Neural progenitor cell (in vitro differentiated cells): ENCODE results near the gene EHD2. TPM values are rescaled to one million over a fixed set of nuclear protein-coding genes. Genes with fewer than 3 reads are reported as not detected.

ENCODE experiments used
- DNase-seq: peaks from one replicate; pipeline ENCODE4 v3.0.0-alpha.2; 2016; ENCODE audit warnings: low spot score
- H2AFZ ChIP-seq: fragments of 200-600 bp; sonication (generic); replicated peaks from 2 replicates; pipeline ENCODE4 v1.6.1; 2016; ENCODE audit warnings: antibody characterized with exemption
- H3F3A ChIP-seq: fragments of 200-600 bp; sonication (generic); 2 replicates; pipeline ENCODE4 v1.6.1; 2016; ENCODE audit warnings: antibody characterized with exemption, low read depth
- H3K27ac ChIP-seq: fragments of 200-600 bp; sonication (generic); 2 replicates; pipeline ENCODE4 v1.5.1; 2016; ENCODE audit warnings: mild to moderate bottlenecking
- H3K27me3 ChIP-seq: fragments of 200-600 bp; sonication (generic); 2 replicates; pipeline ENCODE4 v1.6.1; 2016; ENCODE audit warnings: mild to moderate bottlenecking, moderate library complexity
- H3K36me3 ChIP-seq: fragments of 200-600 bp; sonication (generic); 2 replicates; pipeline ENCODE4 v1.5.1; 2016
- H3K4me1 ChIP-seq: fragments of 200-600 bp; sonication (generic); 2 replicates; pipeline ENCODE4 v1.6.1; 2016; ENCODE audit warnings: mixed run types
- H3K4me2 ChIP-seq: fragments of 200-600 bp; sonication (generic); 2 replicates; pipeline ENCODE4 v1.6.1; 2016
- H3K4me3 ChIP-seq: fragments of 200-600 bp; sonication (generic); 2 replicates; pipeline ENCODE4 v1.5.1; 2016
- H3K79me2 ChIP-seq: fragments of 200-600 bp; sonication (generic); 2 replicates; pipeline ENCODE4 v1.6.1; 2016; ENCODE audit warnings: low read depth
- H3K9ac ChIP-seq: fragments of 200-600 bp; sonication (generic); 2 replicates; pipeline ENCODE4 v1.6.1; 2016
- H3K9me3 ChIP-seq: fragments of 200-600 bp; sonication (generic); 2 replicates; pipeline ENCODE4 v1.5.1; 2016; ENCODE audit warnings: low read depth
- H4K20me1 ChIP-seq: fragments of 200-600 bp; sonication (generic); 2 replicates; pipeline ENCODE4 v1.6.1; 2016; ENCODE audit warnings: low read depth
- H3K27ac Mint-ChIP-seq: 3 replicates; pipeline ENCODE4 v1.8.0; 2021; ENCODE audit warnings: mixed read lengths
- H3K27me3 Mint-ChIP-seq: 2 replicates; pipeline ENCODE4 v1.8.0; 2022; ENCODE audit warnings: low read depth, mild to moderate bottlenecking, inconsistent platforms, moderate library complexity, mixed read lengths; ENCODE audit not compliant: insufficient read depth
- H3K36me3 Mint-ChIP-seq: 3 replicates; pipeline ENCODE4 v1.8.0; 2021; ENCODE audit warnings: mixed read lengths
- H3K4me1 Mint-ChIP-seq: 3 replicates; pipeline ENCODE4 v1.8.0; 2021; ENCODE audit warnings: mixed read lengths
- H3K4me3 Mint-ChIP-seq: 3 replicates; pipeline ENCODE4 v1.8.0; 2021; ENCODE audit warnings: mild to moderate bottlenecking, moderate library complexity, mixed read lengths
- H3K9me3 Mint-ChIP-seq: 3 replicates; pipeline ENCODE4 v1.8.0; 2020; ENCODE audit warnings: mixed read lengths
- EZH2 ChIP-seq: fragments of 200-600 bp; sonication (generic); IDR thresholded peaks from 2 replicates; pipeline ENCODE4 v1.6.1; 2017; ENCODE audit warnings: antibody characterized with exemption, mild to moderate bottlenecking, moderate library complexity
- EZH2phosphoT487 ChIP-seq: fragments of 200-600 bp; sonication (generic); IDR thresholded peaks from 2 replicates; pipeline ENCODE4 v1.6.1; 2017; ENCODE audit warnings: antibody characterized with exemption
- total RNA-seq: library from RNA; depleted of rRNA; stranded (reverse); fragments of >200 nt; gene quantifications from 2 replicates; pipeline ENCODE4 v1.2.3, GENCODE V29; 2015; ENCODE audit warnings: low replicate concordance
- TF ChIP-seq, protein P1 (sequence below): fragments of 200-600 bp; sonication (generic); IDR thresholded peaks from 2 replicates; pipeline ENCODE4 v1.5.1; 2017; ENCODE audit warnings: antibody characterized with exemption, mild to moderate bottlenecking

The EHD2 gene
- total RNA-seq, 1 donor from 2014 or later = 1.5 TPM

DNA sequence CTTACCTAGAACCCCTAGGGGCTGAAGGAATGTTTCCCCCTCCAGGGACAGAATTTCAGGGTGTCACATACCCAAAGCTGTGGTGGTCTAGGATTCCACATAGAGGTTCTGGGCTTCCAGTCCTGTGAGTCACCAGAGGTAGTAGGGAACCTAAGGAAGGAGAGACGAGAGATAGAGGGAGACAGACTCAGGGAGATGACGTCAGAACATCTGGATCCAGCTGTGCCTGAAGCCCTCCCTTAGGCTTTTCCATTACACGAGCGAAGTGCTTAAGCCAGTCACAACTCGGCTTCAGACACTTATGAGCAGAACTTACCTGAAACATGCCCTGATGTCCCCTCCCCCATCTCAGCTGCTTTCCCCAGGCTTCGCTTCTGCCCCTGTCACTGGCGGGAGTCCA, 53.4 kb downstream of the EHD2 start:
- H3K27me3 Mint-ChIP-seq = peaks cover 6% of the 10 kb centered on the region
- H3F3A ChIP-seq = peaks cover 3% of the 10 kb centered on the region
- H3K4me1 Mint-ChIP-seq = peaks cover 13% of the 10 kb centered on the region
- no peak for DNase-seq
- no peaks in the 10 kb centered on the region for H3K79me2 ChIP-seq
- no peaks in the 10 kb centered on the region for H3K9me3 ChIP-seq
- TF ChIP-seq EZH2 = no peak
- TF ChIP-seq, protein P1, sequence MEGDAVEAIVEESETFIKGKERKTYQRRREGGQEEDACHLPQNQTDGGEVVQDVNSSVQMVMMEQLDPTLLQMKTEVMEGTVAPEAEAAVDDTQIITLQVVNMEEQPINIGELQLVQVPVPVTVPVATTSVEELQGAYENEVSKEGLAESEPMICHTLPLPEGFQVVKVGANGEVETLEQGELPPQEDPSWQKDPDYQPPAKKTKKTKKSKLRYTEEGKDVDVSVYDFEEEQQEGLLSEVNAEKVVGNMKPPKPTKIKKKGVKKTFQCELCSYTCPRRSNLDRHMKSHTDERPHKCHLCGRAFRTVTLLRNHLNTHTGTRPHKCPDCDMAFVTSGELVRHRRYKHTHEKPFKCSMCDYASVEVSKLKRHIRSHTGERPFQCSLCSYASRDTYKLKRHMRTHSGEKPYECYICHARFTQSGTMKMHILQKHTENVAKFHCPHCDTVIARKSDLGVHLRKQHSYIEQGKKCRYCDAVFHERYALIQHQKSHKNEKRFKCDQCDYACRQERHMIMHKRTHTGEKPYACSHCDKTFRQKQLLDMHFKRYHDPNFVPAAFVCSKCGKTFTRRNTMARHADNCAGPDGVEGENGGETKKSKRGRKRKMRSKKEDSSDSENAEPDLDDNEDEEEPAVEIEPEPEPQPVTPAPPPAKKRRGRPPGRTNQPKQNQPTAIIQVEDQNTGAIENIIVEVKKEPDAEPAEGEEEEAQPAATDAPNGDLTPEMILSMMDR = no peak
- TF ChIP-seq EZH2phosphoT487 = no peak
- no peak overlapping the region for H3K4me2 ChIP-seq
- no peak overlapping the region for H3K27ac Mint-ChIP-seq
- H4K20me1 ChIP-seq = no peaks in the 10 kb centered on the region
- H3K27ac ChIP-seq = no peak overlapping the region
- no peak overlapping the region for H3K9ac ChIP-seq
- H3K36me3 Mint-ChIP-seq = no peaks in the 10 kb centered on the region
- H3K4me1 ChIP-seq = peaks cover 6% of the 10 kb centered on the region
- H2AFZ ChIP-seq = no peak overlapping the region
- no peaks in the 10 kb centered on the region for H3K9me3 Mint-ChIP-seq
- H3K4me3 ChIP-seq = no peak overlapping the region
- H3K27me3 ChIP-seq = no peaks in the 10 kb centered on the region
- H3K4me3 Mint-ChIP-seq = no peak overlapping the region
- no peaks in the 10 kb centered on the region for H3K36me3 ChIP-seq

DNA sequence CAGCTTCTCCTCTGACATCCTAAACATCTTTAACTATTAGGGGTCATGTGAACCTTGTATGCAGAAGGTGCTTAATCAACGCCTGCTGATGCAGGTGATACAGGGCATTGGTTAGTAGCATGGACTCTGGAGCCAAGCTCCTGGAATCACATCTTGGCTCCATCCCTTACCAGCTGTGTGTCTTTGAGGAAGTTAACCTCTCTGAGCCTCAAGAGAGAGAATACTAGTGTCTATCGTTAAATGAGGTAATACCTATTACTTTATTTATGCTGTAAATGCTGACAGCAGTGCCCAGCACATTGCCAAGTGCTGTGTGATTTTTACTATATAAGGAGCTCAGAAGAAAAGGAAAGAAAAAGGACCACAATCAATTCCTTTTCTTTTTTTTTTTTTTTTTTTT, 54.1 kb downstream of the EHD2 start:
- peaks cover 6% of the 10 kb centered on the region for H3K27me3 Mint-ChIP-seq

GRCh38 chr19:47768604-47769003, 55.4 kb downstream of the EHD2 start:
- peaks cover 16% of the 10 kb centered on the region for H3K4me1 Mint-ChIP-seq

More for the DNA sequence above, 54.1 kb downstream of the EHD2 start:
- H3K9me3 ChIP-seq = no peaks in the 10 kb centered on the region
- H3K79me2 ChIP-seq = no peaks in the 10 kb centered on the region
- H3K27ac Mint-ChIP-seq = no peak overlapping the region
- no peak overlapping the region for H3K27ac ChIP-seq
- DNase-seq = no peak
- H3K4me1 ChIP-seq = peaks cover 6% of the 10 kb centered on the region
- H4K20me1 ChIP-seq = no peaks in the 10 kb centered on the region
- H3K4me1 Mint-ChIP-seq = peaks cover 13% of the 10 kb centered on the region
- no peaks in the 10 kb centered on the region for H3K9me3 Mint-ChIP-seq
- no peaks in the 10 kb centered on the region for H3K36me3 Mint-ChIP-seq
- H3K4me2 ChIP-seq = no peak overlapping the region
- H3K9ac ChIP-seq = no peak overlapping the region
- TF ChIP-seq, protein P1 = no peak
- TF ChIP-seq EZH2phosphoT487 (no peak), EZH2 (no peak)
- no peak overlapping the region for H2AFZ ChIP-seq
- H3F3A ChIP-seq = peaks cover 3% of the 10 kb centered on the region
- H3K4me3 Mint-ChIP-seq = no peak overlapping the region
- H3K36me3 ChIP-seq = no peaks in the 10 kb centered on the region
- no peak overlapping the region for H3K4me3 ChIP-seq
- H3K27me3 ChIP-seq = no peaks in the 10 kb centered on the region

More at GRCh38 chr19:47768604-47769003, 55.4 kb downstream of the EHD2 start:
- DNase-seq = no peak
- Histone ChIP-seq H3K36me3 (no peaks in the 10 kb centered on the region), H3K4me1 (peaks cover 6% of the 10 kb centered on the region), H3K27ac (no peak overlapping the region), H3K79me2 (no peaks in the 10 kb centered on the region), H3K27me3 (no peaks in the 10 kb centered on the region), H3K9ac (no peak overlapping the region), H3K4me3 (no peak overlapping the region), H4K20me1 (no peaks in the 10 kb centered on the region), H3F3A (peaks cover 4% of the 10 kb centered on the region), H3K9me3 (no peaks in the 10 kb centered on the region), H3K4me2 (no peak overlapping the region), H2AFZ (no peak overlapping the region)
- TF ChIP-seq, protein P1 = no peak
- TF ChIP-seq EZH2 (no peak), EZH2phosphoT487 (no peak)
- Mint-ChIP-seq H3K36me3 (no peaks in the 10 kb centered on the region), H3K4me3 (no peak overlapping the region), H3K9me3 (no peaks in the 10 kb centered on the region), H3K27me3 (peaks cover 6% of the 10 kb centered on the region), H3K27ac (no peak overlapping the region)
